Karpas-422 (cell line): ENCODE data around the gene MDH2. TPM values are rescaled to one million over a fixed set of nuclear protein-coding genes. Genes with fewer than 3 reads are reported as not detected.
A peak's percentile ranks its signal among the peaks of the same experiment; 100 is the strongest.
"Not testable (repeated sequence)": the region's sequence is repeated elsewhere in the genome, so short reads cannot be mapped to it uniquely, and the experiment has no call there.

ENCODE experiments used
- DNase-seq: peaks from one replicate; pipeline ENCODE4 v3.0.0-alpha.2; 2015
- H2AFZ ChIP-seq: fragments of 200-600 bp; sonication (generic); 2 replicates; pipeline ENCODE4 v1.6.1; 2014; ENCODE audit warnings: antibody characterized with exemption, low read length, mixed read lengths
- H3K27ac ChIP-seq: fragments of 200-600 bp; sonication (generic); 2 replicates; pipeline ENCODE4 v1.5.1; 2014; ENCODE audit warnings: mild to moderate bottlenecking, low read length, moderate library complexity
- H3K27me3 ChIP-seq: fragments of 200-600 bp; sonication (generic); 2 replicates; pipeline ENCODE4 v1.6.1; 2014; ENCODE audit warnings: low read length, mixed read lengths
- H3K36me3 ChIP-seq: fragments of 200-600 bp; sonication (generic); 2 replicates; pipeline ENCODE4 v1.6.1; 2014; ENCODE audit warnings: low read length, mixed read lengths; ENCODE audit not compliant: insufficient read depth
- H3K4me1 ChIP-seq: fragments of 200-600 bp; sonication (generic); 2 replicates; pipeline ENCODE4 v1.6.1; 2014; ENCODE audit warnings: mild to moderate bottlenecking, low read length, mixed read lengths
- H3K4me2 ChIP-seq: fragments of 200-600 bp; sonication (generic); 2 replicates; pipeline ENCODE4 v1.6.1; 2014; ENCODE audit warnings: low read length, low read depth, mild to moderate bottlenecking; ENCODE audit not compliant: poor library complexity, severe bottlenecking
- H3K4me3 ChIP-seq: fragments of 200-600 bp; sonication (generic); 2 replicates; pipeline ENCODE4 v1.5.1; 2014; ENCODE audit warnings: mild to moderate bottlenecking, antibody characterized with exemption, low read length, mixed read lengths
- H3K79me2 ChIP-seq: fragments of 200-600 bp; sonication (generic); 2 replicates; pipeline ENCODE4 v1.6.1; 2014; ENCODE audit warnings: mild to moderate bottlenecking, low read length, mixed read lengths
- H3K9ac ChIP-seq: fragments of 200-600 bp; sonication (generic); 2 replicates; pipeline ENCODE4 v1.6.0; 2014; ENCODE audit warnings: low read length
- H3K9me2 ChIP-seq: fragments of 200-600 bp; sonication (generic), shearing (Covaris generic); replicated peaks from 2 replicates; pipeline ENCODE4 v1.6.0; 2014; ENCODE audit warnings: mild to moderate bottlenecking, low read length, moderate library complexity; ENCODE audit not compliant: insufficient read depth
- H3K9me3 ChIP-seq: fragments of 300-700, 200-600 bp; sonication (generic); 2 replicates; pipeline ENCODE4 v1.6.1; 2014; ENCODE audit warnings: low read length, mixed read lengths
- H4K20me1 ChIP-seq: fragments of 200-600 bp; sonication (generic); 2 replicates; pipeline ENCODE4 v1.6.1; 2014; ENCODE audit warnings: mild to moderate bottlenecking, antibody characterized with exemption, low read length, low read depth; ENCODE audit not compliant: insufficient read depth
- total RNA-seq: library from RNA; depleted of rRNA; stranded (reverse); fragments of >200 nt; shearing (Covaris generic); gene quantifications from 2 replicates; pipeline ENCODE4 v1.2.3, GENCODE V29; 2014; ENCODE audit warnings: low replicate concordance; rRNA removed

Gene MDH2, protein sequence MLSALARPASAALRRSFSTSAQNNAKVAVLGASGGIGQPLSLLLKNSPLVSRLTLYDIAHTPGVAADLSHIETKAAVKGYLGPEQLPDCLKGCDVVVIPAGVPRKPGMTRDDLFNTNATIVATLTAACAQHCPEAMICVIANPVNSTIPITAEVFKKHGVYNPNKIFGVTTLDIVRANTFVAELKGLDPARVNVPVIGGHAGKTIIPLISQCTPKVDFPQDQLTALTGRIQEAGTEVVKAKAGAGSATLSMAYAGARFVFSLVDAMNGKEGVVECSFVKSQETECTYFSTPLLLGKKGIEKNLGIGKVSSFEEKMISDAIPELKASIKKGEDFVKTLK
- total RNA-seq = 142 TPM in 2 replicates

DNA sequence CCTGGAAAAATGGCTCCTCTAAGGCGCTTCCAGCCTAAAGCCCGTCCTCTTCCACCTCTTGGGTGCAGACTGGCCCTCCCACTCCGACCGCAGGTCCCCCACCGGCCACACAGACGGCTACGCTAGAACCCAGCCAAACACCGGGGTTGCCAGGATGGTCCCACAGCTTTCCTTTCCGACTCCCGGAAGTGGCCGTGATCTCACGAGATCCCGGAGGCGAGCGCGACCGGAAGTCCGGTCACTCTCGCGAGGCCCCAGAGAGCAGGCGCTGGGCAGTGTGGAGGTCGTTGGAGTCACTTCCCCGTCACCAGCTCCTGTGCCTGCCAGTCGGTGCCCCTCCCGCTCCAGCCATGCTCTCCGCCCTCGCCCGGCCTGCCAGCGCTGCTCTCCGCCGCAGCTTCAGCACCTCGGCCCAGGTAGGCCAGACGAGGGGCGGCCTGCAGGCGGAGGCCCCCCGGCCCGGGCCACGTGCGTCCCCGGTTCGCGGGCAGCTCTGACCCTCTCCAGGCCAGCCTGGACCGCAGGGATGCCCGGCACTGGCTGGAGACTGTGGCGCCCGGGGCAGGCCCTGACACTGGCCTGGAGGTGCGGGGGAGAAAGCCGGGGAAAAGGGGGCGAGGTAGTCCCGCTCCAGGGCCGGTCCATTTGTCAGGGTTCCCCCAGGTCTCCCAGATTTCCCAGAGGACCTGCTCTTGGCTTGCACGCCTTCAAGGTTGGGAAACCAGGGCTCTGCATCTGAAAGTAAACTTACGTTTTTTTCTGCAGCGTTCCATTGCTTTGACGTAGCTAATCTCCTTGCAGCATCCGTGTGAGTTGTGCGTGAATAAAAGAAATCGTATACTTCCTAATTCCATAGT lies at the start of gene MDH2, which contains the start of gene STYXL1:
MDH2 (plus strand) TSS at position 296 of the 857 bp plus-strand sequence; CDS start at position 351, 55 bp downstream.
STYXL1 (minus strand) TSS at position 190 of the 857 bp plus-strand sequence. CDS start 17,477 bp downstream, outside the sequence.
- peaks cover 29% of the 10 kb centered on the region for H3K4me1 ChIP-seq
- H3K79me2 ChIP-seq = peaks cover 97% of the 10 kb centered on the region
- H3K9ac ChIP-seq = peak within 1 kb of the TSS; percentile 99
- H3K9me3 ChIP-seq = no peaks in the 10 kb centered on the region
- H3K27me3 ChIP-seq = no peaks in the 10 kb centered on the region
- 0 out of 2 replicates have a peak within 1 kb of the TSS, but pooled peaks have one; percentile 25 for H2AFZ ChIP-seq
- no peaks in the 10 kb centered on the region for H3K9me2 ChIP-seq
- peaks cover 16% of the 10 kb centered on the region; the same call in 1 of the 2 replicates for H4K20me1 ChIP-seq
- H3K27ac ChIP-seq = peak within 1 kb of the TSS; percentile 83
- DNase-seq = peak; percentile 98
- peak within 1 kb of the TSS; percentile 99 for H3K4me3 ChIP-seq
- 0 out of 2 replicates have a peak, but pooled peaks cover 4% of the 10 kb centered on the region for H3K36me3 ChIP-seq
- peak within 1 kb of the TSS; percentile 83 for H3K4me2 ChIP-seq

DNA sequence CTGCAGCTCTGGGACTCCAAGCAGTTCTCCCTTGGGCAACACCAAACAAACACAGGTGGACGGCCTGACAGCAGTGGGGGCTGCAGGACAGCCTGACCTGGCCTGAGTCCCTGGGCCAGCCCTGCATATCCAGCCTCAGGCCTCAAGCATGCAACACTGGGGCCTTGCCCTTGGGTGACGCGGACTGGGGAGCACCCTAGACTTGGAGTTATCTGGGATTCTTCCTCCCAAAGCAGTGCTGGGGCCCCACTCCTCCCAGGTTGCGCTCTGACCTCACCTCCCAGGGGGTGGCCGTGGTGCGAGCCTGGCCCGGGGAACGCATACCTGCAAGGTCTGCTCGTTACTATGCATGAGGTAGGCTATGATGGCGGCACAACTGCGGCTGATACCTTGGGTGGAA lies 47.3 kb upstream of the MDH2 start:
- H3K9me2 ChIP-seq = no peaks in the 10 kb centered on the region

DNA sequence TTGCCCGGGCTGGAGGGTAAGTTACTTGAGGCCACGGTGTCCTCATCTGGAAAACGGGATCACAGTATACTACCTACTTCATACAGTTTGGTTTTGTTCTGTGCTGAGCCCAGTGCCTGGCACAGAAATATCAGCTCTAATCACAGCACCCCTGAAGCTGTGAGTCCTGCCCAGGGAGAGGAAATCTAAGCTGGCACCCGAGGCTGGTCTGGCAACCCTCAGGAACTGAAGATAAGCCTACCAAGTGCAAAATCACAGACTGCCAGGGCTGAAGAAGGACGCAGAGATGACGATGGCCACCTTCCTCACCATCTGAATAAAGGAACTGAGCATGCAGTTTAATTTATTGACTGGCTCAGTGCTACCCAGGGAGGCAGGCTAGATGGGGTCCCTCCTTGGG lies 45.8 kb upstream of the MDH2 start:
- DNase-seq = no peak
- H3K9ac ChIP-seq = no peak overlapping the region
- H3K79me2 ChIP-seq = no peaks in the 10 kb centered on the region
- H4K20me1 ChIP-seq = no peaks in the 10 kb centered on the region
- H3K4me2 ChIP-seq = no peak overlapping the region
- H3K27me3 ChIP-seq = no peaks in the 10 kb centered on the region
- 0 out of 2 replicates have a peak, but pooled peaks cover 3% of the 10 kb centered on the region for H3K36me3 ChIP-seq
- no peaks in the 10 kb centered on the region for H3K4me1 ChIP-seq
- no peak overlapping the region for H2AFZ ChIP-seq
- no peaks in the 10 kb centered on the region for H3K9me2 ChIP-seq
- no peak overlapping the region for H3K4me3 ChIP-seq
- no peak overlapping the region for H3K27ac ChIP-seq
- no peaks in the 10 kb centered on the region for H3K9me3 ChIP-seq

More for the DNA sequence above, 47.3 kb upstream of the MDH2 start:
- H3K4me2 ChIP-seq = no peak overlapping the region
- H3K9ac ChIP-seq = no peak overlapping the region
- H4K20me1 ChIP-seq = no peaks in the 10 kb centered on the region
- H3K4me3 ChIP-seq = no peak overlapping the region
- H3K27ac ChIP-seq = no peak overlapping the region
- 0 out of 2 replicates have a peak, but pooled peaks cover 3% of the 10 kb centered on the region for H3K36me3 ChIP-seq
- H3K79me2 ChIP-seq = no peaks in the 10 kb centered on the region
- DNase-seq = no peak
- H3K9me3 ChIP-seq = no peaks in the 10 kb centered on the region
- H2AFZ ChIP-seq = no peak overlapping the region
- no peaks in the 10 kb centered on the region for H3K4me1 ChIP-seq
- no peaks in the 10 kb centered on the region for H3K27me3 ChIP-seq

DNA sequence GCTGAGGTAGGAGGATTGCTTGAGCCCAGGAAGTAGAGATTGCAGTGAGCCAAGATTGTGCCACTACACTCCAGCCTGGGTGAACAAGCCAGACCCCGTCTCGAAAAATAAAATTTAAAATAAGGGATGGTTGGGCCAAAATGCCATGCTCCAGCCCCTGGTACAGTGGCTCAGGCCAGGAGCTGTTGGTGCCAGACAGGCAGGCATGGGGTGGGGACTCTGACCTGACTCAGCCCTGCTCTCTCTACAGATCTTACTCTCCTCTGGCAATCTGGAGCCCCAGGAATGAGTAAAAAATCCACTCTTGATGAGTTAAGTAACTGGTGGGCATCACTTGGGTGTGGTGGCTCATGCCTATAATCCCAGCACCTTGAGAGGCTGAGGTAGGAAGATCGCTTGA lies 45.1 kb upstream of the MDH2 start:
- Histone ChIP-seq H3K9me3 (no peaks in the 10 kb centered on the region), H3K9me2 (no peaks in the 10 kb centered on the region), H3K36me3 (0 out of 2 replicates have a peak, but pooled peaks cover 3% of the 10 kb centered on the region), H3K4me1 (no peaks in the 10 kb centered on the region), H3K79me2 (no peaks in the 10 kb centered on the region), H3K4me3 (no peak overlapping the region), H3K4me2 (no peak overlapping the region), H2AFZ (no peak overlapping the region), H4K20me1 (no peaks in the 10 kb centered on the region), H3K9ac (no peak overlapping the region), H3K27me3 (no peaks in the 10 kb centered on the region), H3K27ac (no peak overlapping the region)
- DNase-seq = no peak

DNA sequence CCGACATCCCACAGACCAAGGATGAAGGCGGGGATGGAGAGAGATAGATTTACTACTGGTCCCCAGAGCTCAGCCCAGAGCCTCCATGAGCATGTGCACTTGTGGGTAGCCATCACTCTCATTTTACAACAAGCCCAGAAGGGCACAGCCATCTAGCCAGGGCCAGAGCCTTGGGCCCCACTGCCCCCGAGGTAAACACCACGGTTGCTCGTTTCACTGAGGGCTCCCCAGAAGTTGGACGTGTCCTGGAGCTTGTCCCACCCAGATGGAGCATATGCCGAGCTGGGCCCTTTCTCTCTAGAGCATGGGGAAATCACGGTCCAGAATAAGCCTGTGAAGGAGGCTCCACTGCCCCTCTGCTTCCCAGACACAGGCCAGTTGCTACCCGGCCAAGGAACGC lies 44.6 kb upstream of the MDH2 start:
- H3K79me2 ChIP-seq = no peaks in the 10 kb centered on the region
- no peak overlapping the region for H3K27ac ChIP-seq
- H2AFZ ChIP-seq = no peak overlapping the region
- no peaks in the 10 kb centered on the region for H3K4me1 ChIP-seq
- H3K36me3 ChIP-seq = 0 out of 2 replicates have a peak, but pooled peaks cover 3% of the 10 kb centered on the region
- H3K27me3 ChIP-seq = no peaks in the 10 kb centered on the region
- no peaks in the 10 kb centered on the region for H4K20me1 ChIP-seq
- no peak overlapping the region for H3K4me2 ChIP-seq
- H3K4me3 ChIP-seq = no peak overlapping the region
- no peak for DNase-seq
- H3K9me3 ChIP-seq = no peaks in the 10 kb centered on the region
- no peaks in the 10 kb centered on the region for H3K9me2 ChIP-seq
- H3K9ac ChIP-seq = no peak overlapping the region

DNA sequence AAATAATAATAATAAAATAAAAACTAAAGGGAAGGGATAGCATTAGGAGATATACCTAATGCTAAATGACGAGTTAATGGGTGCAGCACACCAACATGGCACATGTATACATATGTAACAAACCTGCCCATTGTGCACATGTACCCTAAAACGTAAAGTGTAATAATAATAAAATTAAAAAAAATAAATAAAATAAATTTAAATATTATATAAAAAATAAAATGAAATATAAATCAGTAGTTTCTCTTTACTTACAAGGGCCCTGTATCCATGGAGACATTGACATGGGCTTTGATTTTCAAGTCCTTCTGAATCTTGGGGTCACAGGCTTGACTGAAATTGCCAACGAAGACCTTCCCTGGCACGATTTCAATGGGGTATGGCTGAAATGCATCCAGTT lies 42.9 kb upstream of the MDH2 start:
- not testable (repeated sequence) for H3K9me2 ChIP-seq, H3K27me3 ChIP-seq, H2AFZ ChIP-seq, H3K9ac ChIP-seq, H3K79me2 ChIP-seq, DNase-seq, H3K4me1 ChIP-seq, H3K4me2 ChIP-seq, H4K20me1 ChIP-seq, H3K27ac ChIP-seq, H3K4me3 ChIP-seq, H3K9me3 ChIP-seq, H3K36me3 ChIP-seq

DNA sequence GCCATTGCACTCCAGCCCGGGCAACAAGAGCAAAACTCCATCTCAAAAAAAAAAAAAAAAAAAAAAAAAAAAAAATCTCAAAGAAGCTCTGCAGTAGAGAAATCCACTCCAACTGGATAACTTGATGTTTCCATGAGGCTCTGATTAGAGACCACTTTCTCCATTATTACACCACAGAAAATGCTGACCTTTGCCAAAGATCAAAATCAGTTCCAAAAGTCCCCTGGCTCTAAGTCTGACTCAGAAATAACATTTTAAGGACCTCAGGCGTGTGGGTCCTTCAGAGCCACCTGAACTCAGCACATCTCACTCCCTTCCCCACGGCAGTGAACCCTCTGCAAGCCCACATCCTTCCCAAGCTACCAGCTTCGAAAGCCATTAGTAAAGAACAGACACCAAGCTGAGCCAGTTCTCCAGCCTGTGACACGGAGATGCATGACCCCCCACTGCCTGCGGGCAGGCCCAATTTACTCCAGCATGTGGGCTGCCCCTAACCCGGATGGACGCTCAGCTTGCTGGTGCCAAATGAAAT lies 39.7 kb upstream of the MDH2 start:
- Histone ChIP-seq H3K4me3 (no peak overlapping the region), H3K9me3 (no peaks in the 10 kb centered on the region), H3K79me2 (no peaks in the 10 kb centered on the region), H3K4me1 (no peaks in the 10 kb centered on the region), H3K27me3 (no peaks in the 10 kb centered on the region), H4K20me1 (no peaks in the 10 kb centered on the region), H3K36me3 (0 out of 2 replicates have a peak, but pooled peaks cover 2% of the 10 kb centered on the region), H2AFZ (no peak overlapping the region), H3K9ac (no peak overlapping the region), H3K9me2 (no peaks in the 10 kb centered on the region), H3K27ac (no peak overlapping the region), H3K4me2 (no peak overlapping the region)
- DNase-seq = no peak
